Measurements from ENCODE around the gene THEM5. TPM values are rescaled to one million over a fixed set of nuclear protein-coding genes. Genes with fewer than 3 reads are reported as not detected.

The THEM5 gene
- total RNA-seq, 1 donor from 2014 or later = not detected

DNA sequence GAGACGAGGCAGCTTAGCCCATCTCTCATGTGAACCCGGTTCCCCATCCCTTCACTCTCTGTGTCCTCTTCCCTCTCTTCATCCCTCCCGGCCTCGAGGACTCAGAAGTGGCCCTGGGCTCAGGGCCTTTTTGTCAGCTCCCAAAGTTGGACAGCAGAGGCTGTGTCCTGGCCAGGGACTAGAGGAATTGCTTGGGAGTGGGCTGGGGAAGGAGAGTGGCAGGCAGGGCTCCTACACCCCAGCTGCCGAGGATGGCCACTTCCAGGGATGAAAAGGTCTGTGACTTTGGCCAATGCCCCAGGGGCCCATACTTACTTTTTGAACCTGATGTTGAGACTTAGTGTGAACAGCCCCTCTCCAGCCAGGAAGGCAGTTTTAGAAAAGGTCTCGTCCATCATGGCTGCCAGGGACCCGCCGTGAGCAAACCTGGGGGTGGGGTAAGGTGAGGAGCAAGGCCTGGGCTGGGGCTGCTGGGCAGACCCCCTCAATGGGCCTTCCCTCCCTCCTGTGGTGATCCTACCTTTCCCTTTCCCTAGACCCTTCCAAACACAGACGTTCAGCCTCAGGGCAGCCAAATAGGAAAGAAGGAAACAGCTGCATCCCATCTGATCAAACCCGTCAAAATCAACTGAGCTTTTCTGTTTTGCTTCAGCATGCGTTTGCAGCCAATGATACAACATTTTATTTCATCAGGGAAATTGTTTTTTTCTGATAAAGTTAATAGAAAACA, 5.5 kb downstream of the THEM5 start:
- H3K27ac Mint-ChIP-seq (ENCODE audit: unreplicated experiment) = no peak overlapping the region
- H3K4me3 Mint-ChIP-seq (ENCODE audit: unreplicated experiment) = no peak overlapping the region
- H3K27me3 Mint-ChIP-seq (ENCODE audit: unreplicated experiment) = peaks cover 66% of the 10 kb centered on the region
- DNase-seq (ENCODE audit: extremely low spot score, unreplicated experiment) = no peak
- H3K9me3 Mint-ChIP-seq (ENCODE audit: unreplicated experiment) = no peaks in the 10 kb centered on the region
- no peaks in the 10 kb centered on the region for H3K36me3 Mint-ChIP-seq (ENCODE audit: unreplicated experiment)
- H3K4me1 Mint-ChIP-seq (ENCODE audit: unreplicated experiment) = no peaks in the 10 kb centered on the region
- TF ChIP-seq, protein P1, sequence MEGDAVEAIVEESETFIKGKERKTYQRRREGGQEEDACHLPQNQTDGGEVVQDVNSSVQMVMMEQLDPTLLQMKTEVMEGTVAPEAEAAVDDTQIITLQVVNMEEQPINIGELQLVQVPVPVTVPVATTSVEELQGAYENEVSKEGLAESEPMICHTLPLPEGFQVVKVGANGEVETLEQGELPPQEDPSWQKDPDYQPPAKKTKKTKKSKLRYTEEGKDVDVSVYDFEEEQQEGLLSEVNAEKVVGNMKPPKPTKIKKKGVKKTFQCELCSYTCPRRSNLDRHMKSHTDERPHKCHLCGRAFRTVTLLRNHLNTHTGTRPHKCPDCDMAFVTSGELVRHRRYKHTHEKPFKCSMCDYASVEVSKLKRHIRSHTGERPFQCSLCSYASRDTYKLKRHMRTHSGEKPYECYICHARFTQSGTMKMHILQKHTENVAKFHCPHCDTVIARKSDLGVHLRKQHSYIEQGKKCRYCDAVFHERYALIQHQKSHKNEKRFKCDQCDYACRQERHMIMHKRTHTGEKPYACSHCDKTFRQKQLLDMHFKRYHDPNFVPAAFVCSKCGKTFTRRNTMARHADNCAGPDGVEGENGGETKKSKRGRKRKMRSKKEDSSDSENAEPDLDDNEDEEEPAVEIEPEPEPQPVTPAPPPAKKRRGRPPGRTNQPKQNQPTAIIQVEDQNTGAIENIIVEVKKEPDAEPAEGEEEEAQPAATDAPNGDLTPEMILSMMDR (IDR thresholded peaks at IDR 0.05) = no peak

DNA sequence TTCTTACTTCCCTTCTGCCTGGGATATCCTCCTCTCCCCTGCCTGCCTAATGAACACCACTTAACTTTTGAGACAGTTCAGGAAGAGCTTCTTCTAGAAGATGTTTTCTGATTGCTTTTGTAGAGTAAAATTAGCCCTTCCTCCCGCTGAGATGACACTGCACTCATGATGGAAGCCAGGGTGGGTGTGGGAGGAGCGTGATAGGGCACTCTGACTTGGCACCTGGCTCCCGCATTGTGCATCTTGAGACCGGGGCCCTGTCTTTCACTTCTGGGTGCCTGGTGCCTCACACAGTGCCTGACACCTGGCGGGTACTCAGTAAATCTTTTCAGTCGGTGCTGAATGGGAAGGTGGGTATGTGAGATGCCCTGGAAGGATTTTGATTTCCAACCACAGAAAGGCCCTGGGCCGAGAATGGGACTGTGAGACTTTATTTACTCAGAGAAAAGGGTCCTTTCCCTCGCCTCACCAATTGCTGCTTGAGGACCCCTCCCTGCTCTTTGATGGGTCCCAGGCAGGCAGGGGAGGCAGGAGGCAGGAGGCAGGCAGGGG, 6.8 kb downstream of the THEM5 start:
- H3K9me3 Mint-ChIP-seq (ENCODE audit: unreplicated experiment) = no peaks in the 10 kb centered on the region
- H3K4me3 Mint-ChIP-seq (ENCODE audit: unreplicated experiment) = no peak overlapping the region
- peaks cover 62% of the 10 kb centered on the region for H3K27me3 Mint-ChIP-seq (ENCODE audit: unreplicated experiment)
- no peaks in the 10 kb centered on the region for H3K36me3 Mint-ChIP-seq (ENCODE audit: unreplicated experiment)
- no peak for DNase-seq (ENCODE audit: extremely low spot score, unreplicated experiment)
- no peak overlapping the region for H3K27ac Mint-ChIP-seq (ENCODE audit: unreplicated experiment)
- no peaks in the 10 kb centered on the region for H3K4me1 Mint-ChIP-seq (ENCODE audit: unreplicated experiment)
- TF ChIP-seq, protein P1 (IDR thresholded peaks at IDR 0.05) = no peak

DNA sequence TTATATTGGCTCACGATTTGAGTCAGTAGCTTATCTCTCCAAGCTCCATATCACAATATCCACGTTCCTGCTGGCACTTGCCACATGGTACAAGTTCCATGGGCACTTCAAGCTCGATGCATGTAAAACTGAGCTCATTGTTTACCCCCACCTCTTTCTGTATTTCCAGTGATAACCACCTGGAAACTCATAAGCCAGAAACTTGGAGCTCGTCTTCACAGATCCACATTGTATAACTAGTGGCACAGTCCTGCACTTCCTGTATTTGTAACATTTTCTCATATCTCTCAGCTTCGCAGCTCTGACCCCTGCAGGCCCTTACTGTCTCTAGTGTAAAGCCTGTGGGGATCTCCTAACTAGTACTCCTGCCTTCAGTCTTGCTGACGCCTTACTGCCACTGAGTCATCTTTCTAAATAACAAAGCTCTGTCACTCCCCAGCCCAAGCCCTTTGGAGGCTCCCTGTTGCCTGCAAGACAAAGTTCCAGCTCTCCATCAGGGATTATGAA, 7.4 kb downstream of the THEM5 start:
- Mint-ChIP-seq H3K36me3 (ENCODE audit: unreplicated experiment) (no peaks in the 10 kb centered on the region), H3K4me1 (ENCODE audit: unreplicated experiment) (no peaks in the 10 kb centered on the region), H3K4me3 (ENCODE audit: unreplicated experiment) (no peak overlapping the region), H3K27ac (ENCODE audit: unreplicated experiment) (no peak overlapping the region), H3K27me3 (ENCODE audit: unreplicated experiment) (peaks cover 62% of the 10 kb centered on the region), H3K9me3 (ENCODE audit: unreplicated experiment) (no peaks in the 10 kb centered on the region)
- no peak for DNase-seq (ENCODE audit: extremely low spot score, unreplicated experiment)
- TF ChIP-seq, protein P1 (IDR thresholded peaks at IDR 0.05) = no peak

DNA sequence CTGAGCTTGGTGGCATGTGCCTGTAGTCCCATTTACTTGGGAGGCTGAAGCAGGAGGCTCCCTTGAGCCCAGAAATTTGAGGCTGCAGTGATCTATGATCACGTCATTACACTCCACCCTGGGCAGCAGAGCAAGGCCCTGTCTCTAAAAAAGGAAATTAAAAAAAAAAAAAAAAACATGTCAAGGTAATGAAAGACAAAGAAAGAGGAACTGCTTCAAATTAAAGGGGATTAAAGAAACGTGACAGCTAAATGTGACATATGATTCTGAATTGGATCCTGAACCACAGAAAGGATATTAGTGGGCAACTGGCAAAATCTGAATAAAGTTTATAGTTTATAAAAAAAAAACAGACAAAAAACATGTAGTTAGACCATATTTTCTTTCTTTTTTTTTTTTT, 10.1 kb downstream of the THEM5 start:
- Mint-ChIP-seq H3K36me3 (ENCODE audit: unreplicated experiment) (no peaks in the 10 kb centered on the region), H3K27me3 (ENCODE audit: unreplicated experiment) (peaks cover 64% of the 10 kb centered on the region), H3K27ac (ENCODE audit: unreplicated experiment) (no peak overlapping the region)

DNA sequence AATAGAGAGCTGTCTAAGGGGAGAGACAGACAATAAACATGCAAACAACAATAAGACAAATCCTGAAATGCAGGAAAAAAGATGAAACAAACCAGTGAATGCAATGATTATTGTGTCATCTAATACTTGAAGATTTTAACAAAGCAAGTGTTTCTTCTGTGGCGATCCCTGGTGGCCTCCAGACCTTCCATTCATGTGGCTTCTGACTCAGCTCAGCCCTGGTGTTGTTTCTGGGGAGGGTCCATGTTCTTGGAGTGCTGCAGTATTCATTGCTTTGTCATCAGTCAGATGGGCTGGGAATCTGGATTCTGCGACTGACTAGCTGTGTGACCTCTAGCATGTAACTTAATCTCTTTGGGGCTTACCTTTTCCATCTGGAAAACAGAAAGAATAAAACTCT, 12.4 kb downstream of the THEM5 start:
- Mint-ChIP-seq H3K9me3 (ENCODE audit: unreplicated experiment) (no peaks in the 10 kb centered on the region), H3K4me3 (ENCODE audit: unreplicated experiment) (no peak overlapping the region), H3K27me3 (ENCODE audit: unreplicated experiment) (peaks cover 70% of the 10 kb centered on the region), H3K36me3 (ENCODE audit: unreplicated experiment) (no peaks in the 10 kb centered on the region), H3K4me1 (ENCODE audit: unreplicated experiment) (peaks cover 12% of the 10 kb centered on the region), H3K27ac (ENCODE audit: unreplicated experiment) (no peak overlapping the region)
- DNase-seq (ENCODE audit: extremely low spot score, unreplicated experiment) = no peak
- TF ChIP-seq, protein P1 (IDR thresholded peaks at IDR 0.05) = no peak

More for the DNA sequence above, 10.1 kb downstream of the THEM5 start:
- Mint-ChIP-seq H3K9me3 (ENCODE audit: unreplicated experiment) (no peaks in the 10 kb centered on the region), H3K4me3 (ENCODE audit: unreplicated experiment) (no peak overlapping the region), H3K4me1 (ENCODE audit: unreplicated experiment) (peaks cover 9% of the 10 kb centered on the region)
- TF ChIP-seq, protein P1 (IDR thresholded peaks at IDR 0.05) = no peak
- DNase-seq (ENCODE audit: extremely low spot score, unreplicated experiment) = no peak
